Measurements from ENCODE around the gene TNFRSF18. TPM values are rescaled to one million over a fixed set of nuclear protein-coding genes. Genes with fewer than 3 reads are reported as not detected.

TNFRSF18 gene
- total RNA-seq, 2 experiments from 2014 or later, result not detected

GRCh38 chr1:1194723-1195122 is 11.7 kb downstream of the TNFRSF18 start:
- Histone ChIP-seq H3K9me2 (ENCODE audit: insufficient read depth, low read length) (no peaks in the 10 kb centered on the region), H3K4me2 (ENCODE audit: low read length) (no peak overlapping the region), H3K4me3 (ENCODE audit: low read depth, low read length, poor library complexity, severe bottlenecking) (no peak overlapping the region), H3K9me3 (ENCODE audit: low read length) (no peaks in the 10 kb centered on the region), H3K79me2 (ENCODE audit: insufficient read depth, low read depth, low read length) (no peaks in the 10 kb centered on the region), H3K4me1 (ENCODE audit: insufficient read depth, low read length, poor library complexity, severe bottlenecking) (no peaks in the 10 kb centered on the region), H3K27ac (ENCODE audit: low read depth, low read length, poor library complexity, severe bottlenecking) (no peak overlapping the region), H3K36me3 (ENCODE audit: insufficient read depth, low read length) (no peaks in the 10 kb centered on the region), H4K20me1 (ENCODE audit: insufficient read depth, low read length) (no peaks in the 10 kb centered on the region), H2AFZ (ENCODE audit: low read length) (no peak overlapping the region)
- intact Hi-C loops (cut with micrococcal nuclease; ENCODE audit: unreplicated experiment), result no loop called here
- ChIA-PET CTCF (ENCODE audit: unreplicated experiment) (no interaction called here), POLR2A (no interaction called here)
- no TSS peak for BruUV-seq (replicated peaks)
- TF ChIP-seq, protein P1, sequence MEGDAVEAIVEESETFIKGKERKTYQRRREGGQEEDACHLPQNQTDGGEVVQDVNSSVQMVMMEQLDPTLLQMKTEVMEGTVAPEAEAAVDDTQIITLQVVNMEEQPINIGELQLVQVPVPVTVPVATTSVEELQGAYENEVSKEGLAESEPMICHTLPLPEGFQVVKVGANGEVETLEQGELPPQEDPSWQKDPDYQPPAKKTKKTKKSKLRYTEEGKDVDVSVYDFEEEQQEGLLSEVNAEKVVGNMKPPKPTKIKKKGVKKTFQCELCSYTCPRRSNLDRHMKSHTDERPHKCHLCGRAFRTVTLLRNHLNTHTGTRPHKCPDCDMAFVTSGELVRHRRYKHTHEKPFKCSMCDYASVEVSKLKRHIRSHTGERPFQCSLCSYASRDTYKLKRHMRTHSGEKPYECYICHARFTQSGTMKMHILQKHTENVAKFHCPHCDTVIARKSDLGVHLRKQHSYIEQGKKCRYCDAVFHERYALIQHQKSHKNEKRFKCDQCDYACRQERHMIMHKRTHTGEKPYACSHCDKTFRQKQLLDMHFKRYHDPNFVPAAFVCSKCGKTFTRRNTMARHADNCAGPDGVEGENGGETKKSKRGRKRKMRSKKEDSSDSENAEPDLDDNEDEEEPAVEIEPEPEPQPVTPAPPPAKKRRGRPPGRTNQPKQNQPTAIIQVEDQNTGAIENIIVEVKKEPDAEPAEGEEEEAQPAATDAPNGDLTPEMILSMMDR (conservative IDR thresholded peaks at IDR 0.05; ENCODE audit: low read length), result no peak
- TF ChIP-seq EZH2phosphoT487 (IDR thresholded peaks at IDR 0.05; ENCODE audit: borderline replicate concordance, low read depth, low read length), result no peak
- DNase-seq (ENCODE audit: low spot score), result no peak

GRCh38 chr1:1191734-1192133 is 14.7 kb downstream of the TNFRSF18 start:
- Histone ChIP-seq H3K27ac (ENCODE audit: low read depth, low read length, poor library complexity, severe bottlenecking) (no peak overlapping the region), H3K4me3 (ENCODE audit: low read depth, low read length, poor library complexity, severe bottlenecking) (no peak overlapping the region), H4K20me1 (ENCODE audit: insufficient read depth, low read length) (no peaks in the 10 kb centered on the region), H3K4me1 (ENCODE audit: insufficient read depth, low read length, poor library complexity, severe bottlenecking) (no peaks in the 10 kb centered on the region), H3K9me2 (ENCODE audit: insufficient read depth, low read length) (no peaks in the 10 kb centered on the region), H3K79me2 (ENCODE audit: insufficient read depth, low read depth, low read length) (no peaks in the 10 kb centered on the region), H3K36me3 (ENCODE audit: insufficient read depth, low read length) (no peaks in the 10 kb centered on the region), H3K9me3 (ENCODE audit: low read length) (no peaks in the 10 kb centered on the region), H3K4me2 (ENCODE audit: low read length) (no peak overlapping the region), H2AFZ (ENCODE audit: low read length) (no peak overlapping the region)
- intact Hi-C loops (cut with micrococcal nuclease; ENCODE audit: unreplicated experiment), result no loop called here
- DNase-seq (ENCODE audit: low spot score), result no peak
- TF ChIP-seq, protein P1 (conservative IDR thresholded peaks at IDR 0.05; ENCODE audit: low read length), result no peak
- TF ChIP-seq EZH2phosphoT487 (IDR thresholded peaks at IDR 0.05; ENCODE audit: borderline replicate concordance, low read depth, low read length), result no peak
- POLR2A ChIA-PET, result no interaction called here
- no TSS peak for BruUV-seq (replicated peaks)
- CTCF ChIA-PET (ENCODE audit: unreplicated experiment), result no interaction called here

GRCh38 chr1:1189111-1189510 is 17.3 kb downstream of the TNFRSF18 start:
- no peaks in the 10 kb centered on the region for H3K36me3 ChIP-seq (ENCODE audit: insufficient read depth, low read length)
- no peak overlapping the region for H3K4me3 ChIP-seq (ENCODE audit: low read depth, low read length, poor library complexity, severe bottlenecking)
- H2AFZ ChIP-seq (ENCODE audit: low read length), result no peak overlapping the region
- no peaks in the 10 kb centered on the region for H3K79me2 ChIP-seq (ENCODE audit: insufficient read depth, low read depth, low read length)
- TF ChIP-seq, protein P1 (conservative IDR thresholded peaks at IDR 0.05; ENCODE audit: low read length), result no peak
- TF ChIP-seq EZH2phosphoT487 (IDR thresholded peaks at IDR 0.05; ENCODE audit: borderline replicate concordance, low read depth, low read length), result no peak
- no peaks in the 10 kb centered on the region for H3K9me3 ChIP-seq (ENCODE audit: low read length)
- no peak overlapping the region for H3K4me2 ChIP-seq (ENCODE audit: low read length)
- ChIA-PET POLR2A (no interaction called here), CTCF (ENCODE audit: unreplicated experiment) (no interaction called here)
- H3K27ac ChIP-seq (ENCODE audit: low read depth, low read length, poor library complexity, severe bottlenecking), result no peak overlapping the region
- no TSS peak for BruUV-seq (replicated peaks)
- no peaks in the 10 kb centered on the region for H3K9me2 ChIP-seq (ENCODE audit: insufficient read depth, low read length)
- intact Hi-C loops (cut with micrococcal nuclease; ENCODE audit: unreplicated experiment), result no loop called here
- H4K20me1 ChIP-seq (ENCODE audit: insufficient read depth, low read length), result no peaks in the 10 kb centered on the region
- no peaks in the 10 kb centered on the region for H3K4me1 ChIP-seq (ENCODE audit: insufficient read depth, low read length, poor library complexity, severe bottlenecking)
- DNase-seq (ENCODE audit: low spot score), result no peak

All from OCI-LY7 (cell line).